A172 (cell line): Measurements from ENCODE around the gene SLC35A3. TPM values are rescaled to one million over a fixed set of nuclear protein-coding genes. Genes with fewer than 3 reads are reported as not detected.
"Not testable (repeated sequence)": the region's sequence is repeated elsewhere in the genome, so short reads cannot be mapped to it uniquely, and the experiment has no call there.

ENCODE experiments used
- DNase-seq: peaks from one replicate; pipeline ENCODE4 v3.0.0-alpha.2; 2015; ENCODE audit warnings: low spot score
- total RNA-seq: library from RNA; depleted of rRNA; stranded (reverse); fragments of >200 nt; shearing (Covaris generic); gene quantifications from 2 replicates; pipeline ENCODE4 v1.2.3, GENCODE V29; 2014

The SLC35A3 gene
- total RNA-seq, 1 experiment from 2014 or later = 41.6 TPM

DNA sequence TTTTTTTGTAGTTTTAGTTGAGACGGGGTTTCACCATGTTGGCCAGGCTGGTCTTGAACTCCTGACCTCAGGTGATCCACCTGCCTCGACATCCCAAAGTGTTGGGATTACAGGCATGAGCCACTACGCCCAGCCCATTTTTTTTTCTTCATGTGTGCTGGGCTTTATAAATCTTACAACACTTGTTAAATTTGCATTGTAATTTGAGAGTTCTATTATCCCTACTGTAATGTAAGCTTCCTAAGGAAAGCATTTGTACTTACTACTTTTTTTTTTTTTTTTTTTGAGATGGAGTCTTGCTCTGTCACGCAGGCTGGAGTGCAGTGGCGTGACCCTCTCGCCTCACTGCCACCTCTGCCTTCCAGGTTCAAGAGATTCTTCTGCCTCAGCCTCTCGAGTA lies 2.3 kb downstream of the SLC35A3 start:
- DNase-seq = not testable (repeated sequence)

DNA sequence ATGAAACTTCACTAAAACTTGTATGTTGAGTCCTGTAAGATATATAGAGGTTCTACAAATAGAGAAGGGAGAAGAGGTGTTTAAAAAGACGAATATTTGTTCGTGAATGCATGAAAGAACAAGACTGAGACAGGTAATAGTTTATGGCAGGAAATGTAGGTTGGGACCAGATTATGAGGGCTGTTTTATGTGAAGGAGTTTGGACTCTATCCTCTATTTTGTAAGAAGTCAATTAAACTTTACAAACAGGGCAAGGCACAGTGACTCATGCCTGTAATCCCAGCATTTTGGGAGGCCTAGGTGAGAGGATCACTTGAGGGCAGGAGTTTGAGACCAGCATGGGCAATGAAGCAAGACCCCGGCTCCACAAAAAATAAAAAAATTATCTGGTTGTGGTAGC lies 5.7 kb downstream of the SLC35A3 start:
- DNase-seq = no peak

DNA sequence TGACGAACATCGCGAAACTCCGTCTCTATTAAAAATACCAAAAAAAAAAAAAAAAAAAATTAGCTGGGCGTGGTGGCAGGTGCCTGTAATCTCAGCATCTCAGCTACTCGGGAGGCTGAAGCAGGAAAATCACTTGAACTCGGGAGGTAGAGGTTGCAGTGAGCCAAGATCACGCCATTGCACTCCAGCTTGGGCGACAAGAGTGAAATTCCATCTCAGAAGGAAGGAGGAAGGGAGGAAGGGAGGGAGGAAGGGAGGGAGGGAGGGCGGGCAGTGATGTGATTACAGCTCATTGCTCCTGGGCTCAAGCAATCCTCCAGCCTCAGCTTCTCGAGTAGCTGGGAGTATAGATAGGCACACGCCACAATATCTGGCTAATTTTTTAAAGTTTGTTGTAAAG lies 7.5 kb downstream of the SLC35A3 start:
- DNase-seq = not testable (repeated sequence)

DNA sequence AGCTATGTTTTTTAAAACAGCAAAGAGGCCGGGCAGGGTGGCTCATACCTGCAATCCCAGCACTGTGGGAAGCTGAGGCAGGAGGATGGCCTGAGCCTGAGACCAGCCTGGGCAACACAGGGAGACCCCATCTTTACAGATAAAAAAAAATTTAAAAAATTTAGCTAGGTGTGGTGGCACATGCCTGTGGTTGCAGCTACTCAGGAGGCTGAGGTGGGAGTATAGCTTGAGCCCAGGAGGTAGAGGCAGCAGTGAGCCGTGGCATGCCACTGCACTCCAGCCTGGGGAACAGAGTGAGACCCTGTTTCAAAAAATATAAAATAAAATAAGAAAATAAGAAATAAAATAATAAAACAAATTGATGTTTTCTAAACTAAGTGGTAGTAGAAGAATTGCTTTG lies 8.4 kb downstream of the SLC35A3 start:
- no peak for DNase-seq

DNA sequence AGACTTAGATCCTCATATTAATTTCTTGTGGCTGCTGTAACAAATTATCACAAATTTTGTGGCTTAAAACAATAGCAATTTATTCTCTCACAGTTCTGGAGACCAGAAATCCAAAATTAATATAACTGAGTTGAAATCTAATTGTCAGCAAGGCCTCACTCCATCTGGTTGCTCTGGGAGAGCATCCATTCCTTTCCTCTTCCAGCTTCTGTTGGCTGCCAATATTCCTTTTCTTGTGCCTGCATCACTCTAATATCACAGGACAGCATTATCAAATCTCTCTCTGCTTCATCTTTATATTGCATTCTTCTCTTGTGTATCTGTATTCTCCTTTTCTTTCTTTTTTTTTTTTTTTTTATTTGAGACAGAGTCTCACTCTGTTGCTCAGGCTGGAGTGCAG lies 9.3 kb downstream of the SLC35A3 start:
- no peak for DNase-seq

DNA sequence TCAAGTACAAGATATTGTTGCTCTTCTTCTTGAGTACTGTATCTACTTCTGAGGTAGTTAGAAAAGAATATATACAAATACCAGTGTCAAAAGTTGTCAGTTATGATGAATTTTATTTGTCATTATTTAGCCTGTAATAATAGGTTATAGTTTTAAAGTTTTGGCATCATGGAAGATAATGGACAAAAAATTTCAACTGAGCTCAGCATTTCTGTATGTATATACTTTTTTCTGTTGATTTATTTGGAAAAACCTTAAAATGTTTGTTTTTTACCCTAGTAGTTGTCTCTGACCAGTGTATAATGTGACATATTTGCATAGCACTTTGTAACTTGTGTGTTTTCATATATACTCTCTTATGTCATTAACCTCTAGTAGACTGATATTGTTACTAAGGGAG lies 11.1 kb downstream of the SLC35A3 start:
- DNase-seq = no peak

DNA sequence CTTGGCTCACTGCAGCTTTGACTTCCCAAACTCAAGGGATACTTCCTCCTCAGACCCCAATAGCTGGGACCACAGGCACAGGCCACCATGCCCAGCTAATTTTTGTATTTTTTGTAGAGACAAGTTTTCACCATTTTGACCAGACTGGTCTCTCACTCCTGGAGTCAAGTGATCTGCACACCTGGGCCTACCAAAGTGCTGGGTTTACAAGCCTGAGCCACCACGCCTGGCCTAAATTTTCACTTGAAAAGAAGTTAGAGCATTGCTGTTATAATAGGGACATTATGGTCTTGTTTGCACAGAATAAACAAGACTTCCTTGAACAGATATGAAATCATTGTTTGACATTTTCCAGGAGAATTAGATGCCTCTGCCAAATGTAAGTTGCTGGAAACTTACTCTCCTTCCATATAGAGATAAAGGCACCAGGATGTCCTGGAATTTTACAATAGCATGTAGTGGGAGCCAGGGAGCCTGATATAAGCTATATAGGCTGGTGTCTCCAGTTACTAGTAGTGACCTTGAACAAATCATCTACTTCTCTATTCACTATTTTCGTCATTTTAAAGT lies 16.9 kb downstream of the SLC35A3 start:
- no peak for DNase-seq

DNA sequence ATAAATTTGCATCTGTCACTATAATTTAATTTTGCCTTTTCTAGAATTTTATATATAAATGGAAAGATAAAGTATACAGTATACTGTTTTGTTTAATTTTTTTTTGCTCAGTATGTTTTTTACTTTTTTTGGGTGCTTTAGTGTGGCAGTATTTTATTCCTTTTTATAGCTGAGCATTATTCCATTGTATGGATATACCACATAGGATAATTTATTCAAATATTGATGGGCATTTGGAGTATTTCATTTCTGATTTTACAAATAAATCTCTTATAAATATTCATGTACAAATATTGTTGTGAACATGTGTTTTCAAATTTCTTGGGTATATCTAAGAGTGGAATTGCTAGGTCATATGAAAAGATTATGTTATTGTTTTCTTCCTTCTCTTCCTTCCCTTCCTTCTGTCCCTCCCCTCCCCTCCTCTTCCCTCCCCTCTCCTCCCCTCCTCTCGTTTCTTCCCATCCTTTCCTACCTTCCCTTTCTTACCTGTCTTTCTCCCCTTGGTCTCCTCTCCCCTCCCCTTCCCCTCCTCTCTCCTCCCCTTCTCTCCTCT lies 18.5 kb downstream of the SLC35A3 start:
- DNase-seq = no peak

DNA sequence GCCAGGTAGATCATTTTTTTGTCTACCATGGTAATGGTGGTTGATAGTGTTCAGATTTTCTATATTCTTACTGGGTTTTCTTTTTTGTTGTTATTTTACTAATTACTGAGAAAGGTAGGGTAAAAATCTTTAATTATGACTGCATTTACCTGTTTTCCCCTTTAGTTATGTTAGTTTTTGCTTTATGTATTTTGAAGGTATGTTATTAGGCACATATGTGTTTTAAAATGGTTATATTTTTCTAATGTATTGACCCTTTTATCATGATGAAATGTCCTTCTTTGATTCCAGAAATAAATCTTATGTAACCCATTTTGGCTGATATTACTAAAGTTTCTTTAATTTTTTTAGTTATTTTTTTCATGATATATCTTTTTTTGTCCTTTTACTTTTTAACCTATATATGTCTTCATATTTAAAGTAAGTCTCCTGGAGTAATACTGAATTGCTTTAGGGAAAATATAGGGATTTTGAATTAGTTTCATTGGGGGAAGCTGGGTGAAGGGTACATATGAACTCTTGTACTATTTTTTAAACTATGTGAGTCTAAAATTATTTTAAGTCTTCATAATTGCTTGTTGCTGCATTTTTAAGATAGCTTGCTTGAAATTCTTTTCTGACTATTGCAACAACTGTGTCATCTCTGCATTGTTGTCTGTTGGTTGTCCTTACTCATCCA lies 22.4 kb downstream of the SLC35A3 start:
- DNase-seq = no peak

DNA sequence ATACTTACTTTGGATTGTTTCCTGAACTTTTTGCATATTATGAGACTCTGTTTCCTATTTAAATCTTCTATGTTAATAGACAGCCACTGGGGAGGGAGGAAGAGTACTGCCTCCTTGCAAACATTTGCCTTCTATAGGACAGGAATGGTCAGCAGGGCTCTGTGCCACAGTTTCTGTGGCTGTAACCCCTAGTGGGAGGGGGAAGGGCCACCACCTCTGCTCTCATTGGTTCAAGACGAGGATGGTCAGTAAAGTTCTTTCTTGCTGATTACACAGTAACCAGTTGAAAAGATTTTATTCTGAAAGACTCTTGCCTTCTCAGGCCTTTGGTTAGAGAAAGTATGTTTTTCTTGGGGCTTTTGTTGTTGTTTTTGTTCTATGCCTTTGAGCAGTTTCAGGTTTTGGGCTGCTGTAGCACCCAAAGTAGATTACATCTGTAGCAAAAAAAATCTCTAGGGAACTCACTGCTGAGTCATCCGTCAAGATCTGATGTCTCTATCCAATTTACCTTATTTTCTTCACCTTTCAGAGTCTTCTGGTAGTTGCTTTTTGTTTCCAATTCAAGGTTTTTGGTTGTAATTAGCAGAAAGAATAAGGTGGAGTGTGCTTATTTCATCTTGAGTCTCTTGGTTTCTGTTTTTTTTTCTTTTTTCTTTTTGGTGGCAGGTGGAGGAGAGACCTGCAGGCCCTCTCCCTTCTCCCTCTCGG lies 23.1 kb downstream of the SLC35A3 start:
- no peak for DNase-seq

DNA sequence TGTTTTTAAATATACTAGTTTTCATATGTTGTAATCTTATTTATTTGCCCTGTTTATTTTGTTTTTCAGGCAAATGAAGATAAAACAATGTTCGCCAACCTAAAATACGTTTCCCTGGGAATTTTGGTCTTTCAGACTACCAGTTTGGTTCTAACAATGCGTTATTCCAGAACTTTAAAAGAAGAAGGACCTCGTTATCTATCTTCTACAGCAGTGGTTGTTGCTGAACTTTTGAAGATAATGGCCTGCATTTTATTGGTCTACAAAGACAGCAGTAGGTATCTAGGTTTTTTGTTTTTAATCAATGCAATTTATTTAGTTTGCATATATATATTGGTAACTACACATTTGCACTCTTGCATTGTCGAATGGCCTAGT lies 23.7 kb downstream of the SLC35A3 start:
- no peak for DNase-seq

DNA sequence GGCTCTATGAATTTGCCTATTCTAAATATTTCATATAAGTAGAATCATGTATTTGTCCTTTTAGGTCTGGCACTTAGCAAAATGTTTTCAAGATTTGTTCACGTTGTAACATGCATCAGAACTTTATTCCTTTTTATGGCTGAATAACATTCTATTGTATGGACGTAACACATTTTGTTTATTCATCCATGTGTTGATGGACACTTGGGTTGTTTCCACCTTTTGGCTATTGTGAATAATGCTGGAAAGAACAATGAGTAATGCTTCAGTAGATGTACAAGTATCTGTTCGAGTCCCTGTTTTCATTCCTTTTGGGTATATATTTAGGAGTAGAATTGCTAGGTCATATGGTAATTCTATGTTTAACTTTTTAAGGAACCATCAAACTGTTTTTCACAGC lies 24.7 kb downstream of the SLC35A3 start:
- DNase-seq = no peak

DNA sequence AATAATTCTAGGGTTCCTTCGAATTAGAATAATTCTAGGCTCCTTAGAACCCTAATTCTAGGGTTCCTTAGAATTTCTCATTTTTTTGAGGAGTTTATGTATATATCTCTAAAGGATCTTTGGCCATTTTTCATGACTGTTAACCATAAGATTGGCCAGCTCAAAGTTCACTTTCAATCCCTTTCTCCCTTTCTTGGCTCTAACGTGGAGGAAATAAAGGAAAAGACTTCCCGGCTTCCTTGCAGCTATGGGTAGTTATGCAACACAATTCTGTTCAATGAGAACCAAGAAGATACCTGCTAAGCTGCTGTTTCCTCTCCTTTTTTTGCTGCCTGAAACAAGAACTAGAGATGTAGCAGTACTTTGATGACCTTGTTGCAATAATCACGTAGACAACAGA lies 27.2 kb downstream of the SLC35A3 start:
- DNase-seq = no peak

DNA sequence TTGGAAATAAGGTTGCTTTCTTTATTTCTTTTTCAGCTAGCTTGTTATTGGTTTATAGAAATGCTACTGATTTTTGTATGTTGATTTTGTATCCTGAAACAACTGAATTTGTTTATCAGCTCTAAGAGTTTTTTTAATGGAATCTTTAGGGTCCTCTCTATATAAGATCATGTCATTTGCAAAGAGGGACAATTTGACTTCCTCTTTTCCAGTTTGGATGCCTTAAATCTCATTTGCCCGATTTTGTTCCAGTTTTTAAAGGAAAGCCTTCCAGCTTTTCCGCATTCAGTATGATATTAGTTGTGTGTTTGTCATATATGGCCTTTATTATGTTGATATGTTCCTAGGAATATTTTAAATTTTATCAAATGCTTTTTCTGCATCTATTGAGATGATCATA lies 31.7 kb downstream of the SLC35A3 start:
- no peak for DNase-seq

DNA sequence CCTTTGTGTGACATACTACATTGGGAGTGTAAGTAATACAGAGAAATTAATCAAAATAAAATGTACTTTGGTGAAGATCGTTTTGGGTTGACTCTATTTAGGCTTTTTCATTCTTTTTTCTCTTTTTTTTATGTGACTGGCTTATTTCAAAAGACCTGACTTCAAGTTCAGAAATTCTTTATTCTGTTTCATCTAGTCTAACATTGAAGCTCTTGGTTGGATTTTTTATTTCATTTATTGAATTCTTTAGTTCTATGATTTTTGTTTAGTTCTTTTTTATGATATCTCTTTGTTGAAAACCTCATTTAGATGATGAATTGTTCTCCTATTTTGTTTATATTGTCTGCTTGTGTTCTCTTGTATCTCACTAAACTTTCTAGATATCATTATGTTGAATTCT lies 35.6 kb downstream of the SLC35A3 start:
- no peak for DNase-seq

DNA sequence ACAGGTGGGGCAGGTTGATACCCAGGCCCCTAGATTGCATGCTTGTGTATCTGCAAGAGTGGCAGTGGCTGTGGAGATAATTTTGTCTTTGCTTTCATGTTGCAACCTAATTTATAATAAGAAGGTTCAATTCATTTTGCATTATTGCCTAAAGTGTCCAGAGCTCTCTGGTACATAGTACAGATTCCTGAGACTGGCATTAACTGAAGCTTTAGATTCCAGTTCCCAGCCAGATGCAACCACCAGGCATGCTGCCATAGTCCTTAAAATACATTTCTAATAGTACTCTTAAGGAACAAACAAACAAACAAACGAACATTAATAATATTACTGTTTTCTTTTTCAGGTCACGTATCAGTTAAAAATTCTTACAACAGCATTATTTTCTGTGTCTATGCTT lies 36.9 kb downstream of the SLC35A3 start:
- DNase-seq = no peak

DNA sequence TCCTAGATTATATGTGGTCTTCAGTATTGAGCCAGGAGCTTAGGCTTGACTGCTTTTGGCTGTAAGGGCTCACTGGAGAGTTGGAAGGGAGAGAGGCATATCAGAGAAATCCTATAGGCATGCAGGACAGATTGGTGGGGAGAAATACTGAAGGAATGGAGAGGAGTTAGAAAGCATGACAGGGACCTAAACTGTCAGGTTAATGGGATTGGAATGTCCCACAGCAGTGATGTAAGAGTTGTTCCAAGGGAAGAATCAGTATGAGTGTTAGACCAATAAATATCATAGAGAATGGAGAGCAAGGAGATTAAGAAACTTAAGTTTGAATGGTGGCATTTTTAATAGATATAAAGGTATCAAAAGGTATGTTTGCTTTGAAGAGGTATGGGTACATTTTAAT lies 39.7 kb downstream of the SLC35A3 start:
- no peak for DNase-seq

DNA sequence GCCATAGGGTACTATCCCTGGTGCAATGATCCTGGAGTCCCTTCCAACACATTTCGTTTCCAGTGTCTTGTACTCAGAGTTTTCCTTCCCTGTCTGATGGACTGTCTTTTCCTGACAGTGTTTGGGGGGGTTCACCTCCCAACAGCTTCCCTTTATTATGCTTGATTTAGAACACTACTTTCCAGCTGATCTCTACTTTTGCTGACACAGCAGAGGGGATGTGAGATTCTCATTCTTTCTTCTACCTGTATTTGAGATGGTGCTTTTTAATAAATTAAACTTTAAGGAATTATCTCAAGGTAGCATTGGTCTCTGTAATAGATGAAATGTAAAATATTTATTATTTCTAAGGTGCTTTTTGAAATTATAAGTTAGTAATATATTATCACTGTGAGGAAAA lies 41.0 kb downstream of the SLC35A3 start:
- no peak for DNase-seq

DNA sequence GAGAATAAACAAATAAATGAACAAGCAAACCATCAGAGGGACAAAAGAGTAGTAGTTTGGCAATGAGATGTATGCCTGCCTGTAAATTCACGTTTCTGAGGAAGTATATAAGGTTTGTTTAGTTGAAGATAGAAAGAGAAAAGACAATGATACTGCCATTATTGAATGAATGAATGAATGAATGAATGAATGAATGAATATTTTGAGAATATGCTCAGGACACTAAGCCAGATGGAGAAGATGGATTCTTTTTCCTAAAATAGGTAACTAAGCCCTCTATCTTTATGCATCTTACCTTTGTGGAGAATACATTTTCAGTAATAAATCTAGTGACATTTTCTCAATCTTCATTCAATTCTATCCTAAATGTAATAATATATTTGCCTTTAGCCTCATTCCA lies 49.4 kb downstream of the SLC35A3 start:
- no peak for DNase-seq

DNA sequence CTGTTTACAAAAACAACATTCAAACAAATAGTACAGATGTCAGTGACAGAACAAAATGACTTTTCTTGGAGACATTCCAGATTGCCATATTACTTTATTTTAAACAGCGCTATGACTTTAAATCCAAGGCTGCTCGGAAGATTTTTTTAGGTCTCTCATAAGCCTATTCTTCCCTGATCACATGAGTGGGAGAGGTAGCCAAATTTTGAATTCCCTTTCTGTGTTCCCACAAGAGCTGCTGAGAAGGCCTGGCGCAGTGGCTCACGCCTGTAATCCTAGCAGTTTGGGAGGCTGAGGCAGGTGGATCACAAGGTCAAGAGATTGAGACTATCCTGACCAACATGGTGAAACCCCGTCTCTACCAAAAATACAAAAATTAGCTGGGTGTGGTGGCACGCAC lies 53.7 kb downstream of the SLC35A3 start:
- DNase-seq = no peak

DNA sequence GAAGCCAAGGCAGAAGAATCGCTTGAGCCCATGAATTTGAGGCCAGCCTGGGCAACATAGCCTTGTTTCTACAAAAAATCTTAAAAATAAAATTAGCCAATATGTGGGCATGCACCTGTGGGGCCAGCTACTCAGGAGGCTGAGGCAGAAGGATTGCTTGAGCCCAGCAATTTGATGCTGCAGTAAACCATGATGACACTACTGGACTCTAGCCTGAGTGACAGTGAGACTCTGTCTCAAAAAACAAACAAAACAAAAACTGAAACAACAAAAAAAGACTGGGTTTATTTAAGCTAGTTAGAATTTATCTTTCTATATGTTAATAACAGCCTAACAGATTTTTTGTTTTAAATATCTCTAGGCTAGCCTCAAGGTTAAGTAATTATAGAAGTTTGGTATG lies 57.4 kb downstream of the SLC35A3 start:
- no peak for DNase-seq

DNA sequence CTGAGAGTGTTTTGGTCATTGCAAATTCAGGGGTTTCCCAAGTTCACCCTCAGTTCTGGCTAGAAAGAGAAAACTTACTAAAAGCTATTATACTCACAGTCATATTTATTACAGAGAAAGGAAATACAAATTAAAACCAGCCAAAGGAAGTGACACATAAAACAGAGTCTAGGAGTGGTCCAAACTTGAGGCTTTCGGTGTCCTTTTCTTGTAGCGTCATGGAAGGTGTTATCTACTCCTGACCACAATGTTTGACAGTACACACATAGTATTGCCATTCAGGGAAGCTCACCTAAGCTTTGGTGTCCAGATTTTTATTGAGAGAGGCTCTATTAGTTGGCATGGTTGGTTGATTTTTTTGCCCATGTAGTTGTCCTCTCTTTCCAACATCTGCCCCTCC lies 59.0 kb downstream of the SLC35A3 start:
- no peak for DNase-seq

DNA sequence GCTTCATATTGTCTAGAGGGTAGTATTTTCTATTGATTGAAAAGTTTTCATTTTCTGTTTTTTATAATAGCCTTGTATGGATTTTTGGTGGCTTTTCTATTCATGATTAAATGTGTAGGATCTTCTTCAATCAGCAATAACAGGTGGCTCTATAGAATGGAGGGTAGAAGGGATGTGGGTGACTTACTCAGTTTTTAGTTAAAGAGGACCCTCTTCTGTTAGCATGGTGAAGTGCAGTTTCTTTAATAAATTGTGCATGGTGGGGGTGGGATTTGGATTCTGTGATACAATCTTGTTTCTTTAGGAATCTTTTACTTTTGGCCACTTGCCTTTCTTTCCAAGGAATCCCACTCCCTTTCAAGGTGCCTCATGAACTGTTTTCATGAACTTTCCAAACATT lies 64.7 kb downstream of the SLC35A3 start:
- no peak for DNase-seq
